DMS114 treated with DMSO at 0.1 percent for 48 hours (cell line): ENCODE data around the gene FOXQ1.
"Not testable (repeated sequence)": the region's sequence is repeated elsewhere in the genome, so short reads cannot be mapped to it uniquely, and the experiment has no call there.

ENCODE experiments used
- DNase-seq: peaks from one replicate; lab custom pipeline; 2025; ENCODE audit not compliant: unreplicated experiment; lab: John Stamatoyannopoulos, UW

FOXQ1 gene

GRCh38 chr6:1355068-1355467 lies 43.2 kb downstream of the FOXQ1 start:
- not testable (repeated sequence) for DNase-seq

DNA sequence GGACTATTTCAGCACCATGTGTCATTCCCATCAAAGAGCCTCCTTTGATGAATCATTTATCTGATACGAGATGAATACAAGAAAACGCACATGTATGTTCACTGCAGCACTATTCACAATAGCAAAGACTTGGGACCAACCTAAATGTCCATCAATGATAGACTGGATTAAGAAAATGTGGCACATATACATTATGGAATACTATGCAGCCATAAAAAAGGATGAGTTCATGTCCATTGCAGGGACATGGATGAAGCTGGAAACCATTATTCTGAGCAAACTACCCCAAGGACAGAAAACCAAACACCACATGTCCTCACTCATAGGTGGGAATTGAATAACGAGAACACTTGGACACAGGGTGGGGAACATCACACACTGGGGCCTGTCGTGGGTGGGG lies 49.8 kb downstream of the FOXQ1 start:
- not testable (repeated sequence) for DNase-seq

DNA sequence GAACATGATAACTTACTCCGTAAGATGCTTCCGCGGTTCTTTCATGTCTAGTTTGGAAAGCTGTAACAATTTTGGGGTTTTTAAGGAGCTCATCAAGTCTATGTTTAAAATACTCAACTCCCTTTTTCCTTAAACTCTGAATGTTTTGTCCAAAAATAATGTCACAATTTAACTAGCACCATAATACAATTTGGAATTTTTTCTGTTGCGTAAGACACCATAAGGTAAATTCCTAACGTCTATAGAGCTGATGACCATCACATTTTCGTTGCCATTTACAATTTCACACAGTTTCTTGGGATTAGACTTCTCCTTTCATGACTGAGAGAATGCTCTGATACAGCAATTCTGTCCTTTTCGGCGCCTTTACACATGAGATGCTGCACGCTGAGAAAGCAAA lies 50.7 kb downstream of the FOXQ1 start:
- no peak for DNase-seq

DNA sequence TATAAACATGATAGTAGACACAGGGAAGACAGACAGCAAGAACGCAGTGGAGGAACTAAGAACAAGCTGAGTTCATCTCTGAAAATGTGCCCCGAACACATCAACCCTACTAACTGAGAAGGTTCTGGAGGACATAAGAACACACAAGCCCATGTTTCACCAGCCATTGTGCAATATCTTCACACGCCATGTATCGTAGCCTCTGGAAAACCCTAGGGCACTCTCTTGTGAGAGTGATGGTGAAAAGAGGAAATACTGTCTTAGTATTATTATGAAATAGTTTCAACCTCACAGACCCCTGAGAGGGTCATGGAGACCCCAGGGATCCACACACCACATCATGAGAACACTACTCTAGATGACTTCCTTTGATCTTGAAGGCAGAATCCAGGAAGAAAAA lies 51.4 kb downstream of the FOXQ1 start:
- no peak for DNase-seq

DNA sequence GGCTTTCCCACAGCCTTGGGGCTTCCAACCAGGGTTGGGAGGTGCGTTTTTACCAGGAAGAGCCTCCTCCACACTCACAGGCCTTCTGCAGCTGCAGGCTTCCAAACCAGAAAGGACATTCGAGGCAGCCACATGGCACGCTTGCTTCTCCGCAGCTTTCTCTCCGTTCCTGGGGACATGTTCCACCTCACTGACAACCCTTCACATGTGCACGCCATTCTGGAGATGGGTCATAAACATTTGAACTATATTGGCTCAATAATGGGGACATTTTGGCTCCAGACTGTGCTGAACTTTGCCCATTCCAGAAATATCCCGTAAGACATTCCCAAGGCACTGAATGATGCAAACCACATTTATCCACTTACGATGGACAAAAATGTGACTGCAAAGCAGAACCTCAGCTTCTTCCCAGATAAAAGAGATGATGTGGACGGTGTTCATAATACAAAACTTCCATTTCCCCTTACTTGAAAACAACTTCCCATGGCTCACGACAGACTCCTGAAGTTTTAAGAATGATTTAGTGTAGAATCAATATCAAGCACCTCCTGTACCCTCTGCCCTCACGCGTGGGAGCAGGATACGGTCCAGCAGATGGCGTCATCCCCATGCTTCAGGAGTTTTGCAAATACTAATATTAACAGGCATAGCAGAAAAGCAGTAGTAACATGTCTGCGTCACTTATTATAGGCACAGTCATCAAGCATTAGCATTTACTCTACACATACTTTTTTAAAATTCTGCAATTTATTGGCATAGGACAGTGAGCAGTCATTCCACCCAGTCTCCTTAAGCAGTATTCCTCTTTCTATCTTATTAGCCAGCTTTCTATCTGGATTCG lies 52.1 kb downstream of the FOXQ1 start:
- DNase-seq = no peak
